HepG2 (cell line): ENCODE data around the gene SCN8A. TPM values are rescaled to one million over a fixed set of nuclear protein-coding genes. Genes with fewer than 3 reads are reported as not detected.

ENCODE experiments used
- ATAC-seq: fragments of 200-7000 bp; cut with Tn5 transposase; 3 replicates; pipeline ENCODE4 v1.9.1; 2020; ENCODE audit warnings: mild to moderate bottlenecking, moderate library complexity
- BruUV-seq: library from RNA; stranded (reverse); fragments of 400-500 nt; replicated peaks from 2 replicates; lab custom pipeline; 2021; lab: Mats Ljungman, UMichigan
- CTCF ChIA-PET: fragments of 300-600 bp; formaldehyde crosslinking; extraction: SDS; loops from one replicate; lab custom pipeline; 2021; ENCODE audit warnings: low total read pairs, inconsistent platforms, low intra/inter-chr PET ratio; lab: Yijun Ruan, JAX
- POLR2A ChIA-PET: fragments of 350-600 bp; sonication (Branson Sonifier 250); formaldehyde crosslinking; loops from one replicate; lab custom pipeline; 2020; ENCODE audit warnings: antibody characterized with exemption, inconsistent platforms; lab: Yijun Ruan, JAX
- DNase-seq: peaks from one replicate; pipeline ENCODE4 v3.0.0-alpha.2; 2015; ENCODE audit warnings: low spot score
- FAIRE-seq: peaks from 3 replicates; lab custom pipeline; 2011; peaks lifted over from hg19 to GRCh38; lab: Jason Lieb, UNC
- H2AFZ ChIP-seq: one replicate; pipeline ENCODE4 v1.6.1; 2011; ENCODE audit warnings: low read length, inconsistent platforms
- H3K27ac ChIP-seq: fragments of 300-600 bp; 3 replicates; pipeline ENCODE4 v1.8.0; 2011; ENCODE audit warnings: mixed run types, mild to moderate bottlenecking, mixed read lengths, low read length, inconsistent platforms; ENCODE audit not compliant: insufficient read depth; ENCODE audit errors: extremely low read length
- H3K27me3 ChIP-seq, 2 experiments: fragments of 200-600 bp in 1 of 2; 2 replicates in 1 of 2; 3 replicates in 1 of 2; pipeline versions ENCODE4 v1.6.0 to v1.8.0; 2011; ENCODE audit warnings: low read length in 2 of 2, mild to moderate bottlenecking in 2 of 2, moderate library complexity in 2 of 2, inconsistent platforms in 1 of 2; ENCODE audit not compliant: insufficient read depth in 2 of 2, control insufficient read depth in 1 of 2
- H3K36me3 ChIP-seq, 2 experiments: fragments of 200-600 bp in 1 of 2; replicated peaks in 1 of 2; 2 replicates in 1 of 2; 3 replicates in 1 of 2; pipeline versions ENCODE4 v1.5.1 to v1.8.0; 2011; ENCODE audit warnings: low read length in 2 of 2, inconsistent platforms in 1 of 2; ENCODE audit not compliant: insufficient read depth in 2 of 2, control insufficient read depth in 1 of 2
- H3K4me1 ChIP-seq: 2 replicates; pipeline ENCODE4 v1.5.1; 2012; ENCODE audit warnings: low read length, inconsistent platforms; ENCODE audit not compliant: insufficient read depth
- H3K4me2 ChIP-seq: 2 replicates; pipeline ENCODE4 v1.6.0; 2011; ENCODE audit warnings: low read depth, low read length, inconsistent platforms
- H3K4me3 ChIP-seq, 3 experiments: fragments of 200-600 bp in 1 of 3; sonication (generic), shearing (Covaris generic) in 1 of 3; replicated peaks in 1 of 3; 2 replicates each; pipeline ENCODE4 v1.5.1; 2011 to 2016; ENCODE audit warnings: low read length in 3 of 3, inconsistent platforms in 2 of 3, low read depth in 2 of 3, mild to moderate bottlenecking in 2 of 3, control low read depth in 1 of 3, mixed read lengths in 1 of 3; ENCODE audit not compliant: insufficient read depth in 1 of 3
- H3K79me2 ChIP-seq: one replicate; pipeline ENCODE4 v1.6.1; 2011; ENCODE audit warnings: low read length, inconsistent platforms; ENCODE audit not compliant: insufficient read depth
- H3K9ac ChIP-seq: 2 replicates; pipeline ENCODE4 v1.6.0; 2011; ENCODE audit warnings: mild to moderate bottlenecking, low read depth, low read length, inconsistent platforms; ENCODE audit not compliant: insufficient read depth
- H3K9me3 ChIP-seq: 2 replicates; pipeline ENCODE4 v1.5.1; 2012; ENCODE audit warnings: mild to moderate bottlenecking, low read length
- H4K20me1 ChIP-seq: 2 replicates; pipeline ENCODE4 v1.6.0; 2011; ENCODE audit warnings: inconsistent platforms, mild to moderate bottlenecking, low read length, moderate library complexity; ENCODE audit not compliant: insufficient read depth
- CBX2 ChIP-seq, 2 experiments: fragments of 200-600 bp in 1 of 2; sonication (generic); formaldehyde crosslinking in 1 of 2; IDR thresholded peaks; 2 replicates each; pipeline versions ENCODE4 v1.7.0 to v1.8.1; 2018 to 2022; ENCODE audit warnings: low read depth in 2 of 2, low read length in 1 of 2, mild to moderate bottlenecking in 1 of 2, missing genetic modification reagents in 1 of 2
- KAT7 ChIP-seq: IDR thresholded peaks from 2 replicates; pipeline ENCODE4 v1.6.1; 2018; ENCODE audit warnings: borderline replicate concordance, missing compliant biosample characterization
- MYNN ChIP-seq: sonication (generic); formaldehyde crosslinking; IDR thresholded peaks from 2 replicates; pipeline ENCODE4 v1.4.0; 2020; ENCODE audit warnings: mild to moderate bottlenecking, low read depth, missing genetic modification reagents
- ZBTB40 ChIP-seq, 2 experiments: fragments of 450-650 bp in 1 of 2; sonication (generic) in 1 of 2; formaldehyde crosslinking in 1 of 2; IDR thresholded peaks; 2 replicates each; pipeline versions ENCODE4 v1.6.1 to v1.8.0; 2016 to 2022; ENCODE audit warnings: antibody characterized with exemption in 1 of 2, mild to moderate bottlenecking in 1 of 2, missing genetic modification reagents in 1 of 2
- ZNF160 ChIP-seq: sonication (generic); formaldehyde crosslinking; IDR thresholded peaks from 2 replicates; pipeline ENCODE4 v1.8.0; 2022; ENCODE audit warnings: mild to moderate bottlenecking, inconsistent platforms, missing genetic modification reagents
- ZNF563 ChIP-seq: sonication (generic); formaldehyde crosslinking; IDR thresholded peaks from 2 replicates; pipeline ENCODE4 v1.8.0; 2022; ENCODE audit warnings: mild to moderate bottlenecking, moderate library complexity, missing genetic modification reagents
- ZNF567 ChIP-seq: sonication (generic); formaldehyde crosslinking; IDR thresholded peaks from 2 replicates; pipeline ENCODE4 v1.8.1; 2023; ENCODE audit warnings: mild to moderate bottlenecking, missing genetic modification reagents, borderline replicate concordance
- ZNF614 ChIP-seq: IDR thresholded peaks from 2 replicates; pipeline ENCODE4 v1.6.1; 2018; ENCODE audit warnings: missing biosample characterization, missing genetic modification reagents, inconsistent platforms, borderline replicate concordance
- ZNF704 ChIP-seq: sonication (generic); formaldehyde crosslinking; IDR thresholded peaks from 2 replicates; pipeline ENCODE4 v1.8.1; 2023; ENCODE audit warnings: mild to moderate bottlenecking, inconsistent platforms, moderate library complexity, missing genetic modification reagents, borderline replicate concordance
- ZNF782 ChIP-seq: sonication (generic); formaldehyde crosslinking; IDR thresholded peaks from 2 replicates; pipeline ENCODE4 v1.4.0; 2020; ENCODE audit warnings: missing genetic modification reagents, mild to moderate bottlenecking, borderline replicate concordance
- WGBS: methylation state at CpG from one replicate; pipeline ENCODE4 v1.1.6; 2017; ENCODE audit warnings: low lambda C conversion rate; 5-methylcytosine and 5-hydroxymethylcytosine counted together
- in situ Hi-C: cut with HindIII; loops from 2 replicates; pipeline ENCODE4 v1.10.0; 2017; ENCODE audit warnings: low pct_unique_long_range_greater_than_20kb; ENCODE audit not compliant: extremely low pct_ligation_motif_present
- intact Hi-C: fragments of 100-400 bp; cut with micrococcal nuclease; formaldehyde crosslinking; loops from one replicate; pipeline ENCODE4 v1.10.0; 2022; ENCODE audit not compliant: unreplicated experiment
- polyA plus RNA-seq, 8 experiments: library from polyadenylated mRNA; depleted of rRNA in 3 of 8; stranded (reverse) in 7 of 8; unstranded in 1 of 8; fragments of >200 nt; fragmentation: Illumina TruSeq in 4 of 8; extraction: Trizol in 4 of 8; gene quantifications; 2 replicates each; pipeline versions ENCODE4 v1.2.1 to v1.2.3, GENCODE V29; 2011 to 2016; ENCODE audit warnings: low read depth in 4 of 8, missing spikeins in 1 of 8, mixed read lengths in 1 of 8; ENCODE audit not compliant: insufficient read depth in 1 of 8
- total RNA-seq, 5 experiments: library from RNA; depleted of rRNA; stranded (reverse); fragments of >200 nt; fragmentation: Illumina TruSeq; extraction: Trizol; gene quantifications; 2 replicates each; pipeline ENCODE4 v1.2.3, GENCODE V29; 2016; ENCODE audit warnings: low read depth in 1 of 5

Gene SCN8A
- total and polyA plus RNA-seq, 2 of the 13 experiments (the other 11 are each of a cell fraction or from before 2014, with no cell fraction given), result 0.57 to 1.4 TPM

- Histone ChIP-seq H3K9ac (no peak overlapping the region), H3K36me3 (no peaks in the 10 kb centered on the region), H3K79me2 (no peaks in the 10 kb centered on the region), H4K20me1 (no peaks in the 10 kb centered on the region), H2AFZ (no peak overlapping the region), H3K27me3 (no peaks in the 10 kb centered on the region), H3K27ac (no peak overlapping the region), H3K4me2 (no peak overlapping the region), H3K4me1 (no peaks in the 10 kb centered on the region), H3K4me3 (no peak overlapping the region), H3K9me3 (no peaks in the 10 kb centered on the region)
- intact Hi-C loops, result no loop called here
- ATAC-seq, result no peak
- POLR2A ChIA-PET, result no interaction called here
- no TSS peak for BruUV-seq
- CTCF ChIA-PET, result no interaction called here
- WGBS, result 89% methylated on average over 44 of the region's 44 CpGs
- no peak for DNase-seq
- FAIRE-seq, result no peak
- in situ Hi-C loops, result no loop called here
- no peak for TF ChIP-seq ZNF704
- no peak for TF ChIP-seq ZNF782 (CRISPR knock-in tag)
- no peak for TF ChIP-seq ZNF614 (CRISPR knock-in tag)
- TF ChIP-seq MYNN (CRISPR knock-in tag), result no peak
- TF ChIP-seq ZNF567 (CRISPR knock-in tag), result no peak
- TF ChIP-seq ZNF563 (CRISPR knock-in tag), result no peak
- TF ChIP-seq KAT7 (CRISPR knock-in tag), result no peak
- TF ChIP-seq ZNF160, result no peak
- TF ChIP-seq ZBTB40 (IDR thresholded peaks at IDR 0.05), result no peak
- no peak for TF ChIP-seq ZBTB40 (CRISPR knock-in tag; IDR thresholded peaks at IDR 0.05)
- TF ChIP-seq CBX2 (IDR thresholded peaks at IDR 0.05; ENCODE audit: low read depth, low read length), result no peak
- TF ChIP-seq CBX2 (CRISPR knock-in tag; IDR thresholded peaks at IDR 0.05; ENCODE audit: low read depth), result no peak
Measured at GRCh38 chr12:51721282-51721940, 130.4 kb downstream of the SCN8A start.
